Measurements from ENCODE around the gene CST3. TPM values are rescaled to one million over a fixed set of nuclear protein-coding genes. Genes with fewer than 3 reads are reported as not detected.

CST3 gene
- total and polyA plus RNA-seq, 2 of the 8 experiments (the other 6 are each of a cell fraction or from before 2014, with no cell fraction given), result 53.2 to 184 TPM

DNA sequence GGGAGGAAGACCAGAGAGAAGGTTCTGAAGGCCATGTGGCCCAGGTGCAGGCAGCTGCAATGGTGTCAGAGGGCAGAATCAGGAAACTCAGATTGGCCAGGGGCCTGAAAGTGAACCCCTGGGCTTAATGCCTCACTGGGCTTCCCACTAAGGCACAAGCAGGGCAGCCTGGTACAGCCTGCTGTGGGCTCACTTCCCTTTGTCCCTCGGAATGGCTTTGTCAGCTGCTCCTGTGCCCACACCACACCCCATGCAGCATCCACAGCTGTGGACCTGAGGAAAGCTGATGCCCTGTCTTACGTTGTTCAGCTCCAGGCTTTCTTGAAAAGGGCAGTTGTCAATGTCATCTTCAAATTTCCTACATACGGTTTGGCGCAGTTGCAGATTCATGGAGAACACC, 34.4 kb downstream of the CST3 start (continued):
- TF ChIP-seq, protein P1, sequence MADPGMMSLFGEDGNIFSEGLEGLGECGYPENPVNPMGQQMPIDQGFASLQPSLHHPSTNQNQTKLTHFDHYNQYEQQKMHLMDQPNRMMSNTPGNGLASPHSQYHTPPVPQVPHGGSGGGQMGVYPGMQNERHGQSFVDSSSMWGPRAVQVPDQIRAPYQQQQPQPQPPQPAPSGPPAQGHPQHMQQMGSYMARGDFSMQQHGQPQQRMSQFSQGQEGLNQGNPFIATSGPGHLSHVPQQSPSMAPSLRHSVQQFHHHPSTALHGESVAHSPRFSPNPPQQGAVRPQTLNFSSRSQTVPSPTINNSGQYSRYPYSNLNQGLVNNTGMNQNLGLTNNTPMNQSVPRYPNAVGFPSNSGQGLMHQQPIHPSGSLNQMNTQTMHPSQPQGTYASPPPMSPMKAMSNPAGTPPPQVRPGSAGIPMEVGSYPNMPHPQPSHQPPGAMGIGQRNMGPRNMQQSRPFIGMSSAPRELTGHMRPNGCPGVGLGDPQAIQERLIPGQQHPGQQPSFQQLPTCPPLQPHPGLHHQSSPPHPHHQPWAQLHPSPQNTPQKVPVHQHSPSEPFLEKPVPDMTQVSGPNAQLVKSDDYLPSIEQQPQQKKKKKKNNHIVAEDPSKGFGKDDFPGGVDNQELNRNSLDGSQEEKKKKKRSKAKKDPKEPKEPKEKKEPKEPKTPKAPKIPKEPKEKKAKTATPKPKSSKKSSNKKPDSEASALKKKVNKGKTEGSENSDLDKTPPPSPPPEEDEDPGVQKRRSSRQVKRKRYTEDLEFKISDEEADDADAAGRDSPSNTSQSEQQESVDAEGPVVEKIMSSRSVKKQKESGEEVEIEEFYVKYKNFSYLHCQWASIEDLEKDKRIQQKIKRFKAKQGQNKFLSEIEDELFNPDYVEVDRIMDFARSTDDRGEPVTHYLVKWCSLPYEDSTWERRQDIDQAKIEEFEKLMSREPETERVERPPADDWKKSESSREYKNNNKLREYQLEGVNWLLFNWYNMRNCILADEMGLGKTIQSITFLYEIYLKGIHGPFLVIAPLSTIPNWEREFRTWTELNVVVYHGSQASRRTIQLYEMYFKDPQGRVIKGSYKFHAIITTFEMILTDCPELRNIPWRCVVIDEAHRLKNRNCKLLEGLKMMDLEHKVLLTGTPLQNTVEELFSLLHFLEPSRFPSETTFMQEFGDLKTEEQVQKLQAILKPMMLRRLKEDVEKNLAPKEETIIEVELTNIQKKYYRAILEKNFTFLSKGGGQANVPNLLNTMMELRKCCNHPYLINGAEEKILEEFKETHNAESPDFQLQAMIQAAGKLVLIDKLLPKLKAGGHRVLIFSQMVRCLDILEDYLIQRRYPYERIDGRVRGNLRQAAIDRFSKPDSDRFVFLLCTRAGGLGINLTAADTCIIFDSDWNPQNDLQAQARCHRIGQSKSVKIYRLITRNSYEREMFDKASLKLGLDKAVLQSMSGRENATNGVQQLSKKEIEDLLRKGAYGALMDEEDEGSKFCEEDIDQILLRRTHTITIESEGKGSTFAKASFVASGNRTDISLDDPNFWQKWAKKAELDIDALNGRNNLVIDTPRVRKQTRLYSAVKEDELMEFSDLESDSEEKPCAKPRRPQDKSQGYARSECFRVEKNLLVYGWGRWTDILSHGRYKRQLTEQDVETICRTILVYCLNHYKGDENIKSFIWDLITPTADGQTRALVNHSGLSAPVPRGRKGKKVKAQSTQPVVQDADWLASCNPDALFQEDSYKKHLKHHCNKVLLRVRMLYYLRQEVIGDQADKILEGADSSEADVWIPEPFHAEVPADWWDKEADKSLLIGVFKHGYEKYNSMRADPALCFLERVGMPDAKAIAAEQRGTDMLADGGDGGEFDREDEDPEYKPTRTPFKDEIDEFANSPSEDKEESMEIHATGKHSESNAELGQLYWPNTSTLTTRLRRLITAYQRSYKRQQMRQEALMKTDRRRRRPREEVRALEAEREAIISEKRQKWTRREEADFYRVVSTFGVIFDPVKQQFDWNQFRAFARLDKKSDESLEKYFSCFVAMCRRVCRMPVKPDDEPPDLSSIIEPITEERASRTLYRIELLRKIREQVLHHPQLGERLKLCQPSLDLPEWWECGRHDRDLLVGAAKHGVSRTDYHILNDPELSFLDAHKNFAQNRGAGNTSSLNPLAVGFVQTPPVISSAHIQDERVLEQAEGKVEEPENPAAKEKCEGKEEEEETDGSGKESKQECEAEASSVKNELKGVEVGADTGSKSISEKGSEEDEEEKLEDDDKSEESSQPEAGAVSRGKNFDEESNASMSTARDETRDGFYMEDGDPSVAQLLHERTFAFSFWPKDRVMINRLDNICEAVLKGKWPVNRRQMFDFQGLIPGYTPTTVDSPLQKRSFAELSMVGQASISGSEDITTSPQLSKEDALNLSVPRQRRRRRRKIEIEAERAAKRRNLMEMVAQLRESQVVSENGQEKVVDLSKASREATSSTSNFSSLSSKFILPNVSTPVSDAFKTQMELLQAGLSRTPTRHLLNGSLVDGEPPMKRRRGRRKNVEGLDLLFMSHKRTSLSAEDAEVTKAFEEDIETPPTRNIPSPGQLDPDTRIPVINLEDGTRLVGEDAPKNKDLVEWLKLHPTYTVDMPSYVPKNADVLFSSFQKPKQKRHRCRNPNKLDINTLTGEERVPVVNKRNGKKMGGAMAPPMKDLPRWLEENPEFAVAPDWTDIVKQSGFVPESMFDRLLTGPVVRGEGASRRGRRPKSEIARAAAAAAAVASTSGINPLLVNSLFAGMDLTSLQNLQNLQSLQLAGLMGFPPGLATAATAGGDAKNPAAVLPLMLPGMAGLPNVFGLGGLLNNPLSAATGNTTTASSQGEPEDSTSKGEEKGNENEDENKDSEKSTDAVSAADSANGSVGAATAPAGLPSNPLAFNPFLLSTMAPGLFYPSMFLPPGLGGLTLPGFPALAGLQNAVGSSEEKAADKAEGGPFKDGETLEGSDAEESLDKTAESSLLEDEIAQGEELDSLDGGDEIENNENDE (IDR thresholded peaks at IDR 0.05; ENCODE audit: insufficient replicate concordance, low read length), result no peak
- TF ChIP-seq GABPA (IDR thresholded peaks at IDR 0.05; ENCODE audit: borderline replicate concordance, insufficient read depth, low read length) (no peak), EGR1 (IDR thresholded peaks at IDR 0.05; ENCODE audit: borderline replicate concordance, low read depth, low read length) (no peak), PHF8 (conservative IDR thresholded peaks at IDR 0.05; ENCODE audit: low read depth, low read length) (no peak), CREB1 (IDR thresholded peaks at IDR 0.05) (no peak), ZNF274 (IDR thresholded peaks at IDR 0.05; ENCODE audit: borderline replicate concordance, extremely low read depth, low read length) (no peak)

Measured in H1 (cell line).